MM.1S (cell line): ENCODE results near the gene PHACTR1.

ENCODE experiments used
- EZH2 ChIP-seq: fragments of 300-600 bp; sonication (generic); optimal IDR thresholded peaks from 2 replicates; pipeline ENCODE3; 2017; ENCODE audit warnings: low read depth, mild to moderate bottlenecking, antibody characterized with exemption, low read length, mixed read lengths
- EZH2phosphoT487 ChIP-seq: fragments of 300-600 bp; sonication (generic); IDR thresholded peaks from 2 replicates; pipeline ENCODE4 v1.6.1; 2018; ENCODE audit warnings: antibody characterized with exemption, low read length
- TF ChIP-seq, protein P1 (sequence below): fragments of 300-600 bp; sonication (generic); IDR thresholded peaks from 2 replicates; pipeline ENCODE4 v1.5.1; 2016; ENCODE audit warnings: antibody characterized with exemption, low read length, mixed read lengths

DNA sequence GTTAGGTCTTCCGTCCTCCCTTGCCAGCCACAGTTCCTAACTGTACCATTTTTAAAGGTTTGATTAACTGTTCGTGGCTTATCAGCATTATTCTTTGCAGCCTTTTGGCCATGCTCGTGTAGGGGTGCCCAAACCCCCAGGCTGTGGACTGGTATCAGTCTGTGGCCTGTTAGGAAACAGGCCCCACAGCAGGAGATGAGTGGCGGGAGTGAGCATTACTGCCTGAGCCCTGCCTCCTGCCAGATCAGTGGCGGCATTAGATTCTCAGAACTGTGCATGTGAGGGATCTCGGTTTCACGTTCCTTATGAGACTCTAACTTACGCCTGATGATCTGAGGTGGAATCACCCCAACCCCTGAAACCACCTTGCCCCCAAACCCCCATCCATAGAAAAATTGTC lies 532.4 kb downstream of the PHACTR1 start:
- TF ChIP-seq, protein P1, sequence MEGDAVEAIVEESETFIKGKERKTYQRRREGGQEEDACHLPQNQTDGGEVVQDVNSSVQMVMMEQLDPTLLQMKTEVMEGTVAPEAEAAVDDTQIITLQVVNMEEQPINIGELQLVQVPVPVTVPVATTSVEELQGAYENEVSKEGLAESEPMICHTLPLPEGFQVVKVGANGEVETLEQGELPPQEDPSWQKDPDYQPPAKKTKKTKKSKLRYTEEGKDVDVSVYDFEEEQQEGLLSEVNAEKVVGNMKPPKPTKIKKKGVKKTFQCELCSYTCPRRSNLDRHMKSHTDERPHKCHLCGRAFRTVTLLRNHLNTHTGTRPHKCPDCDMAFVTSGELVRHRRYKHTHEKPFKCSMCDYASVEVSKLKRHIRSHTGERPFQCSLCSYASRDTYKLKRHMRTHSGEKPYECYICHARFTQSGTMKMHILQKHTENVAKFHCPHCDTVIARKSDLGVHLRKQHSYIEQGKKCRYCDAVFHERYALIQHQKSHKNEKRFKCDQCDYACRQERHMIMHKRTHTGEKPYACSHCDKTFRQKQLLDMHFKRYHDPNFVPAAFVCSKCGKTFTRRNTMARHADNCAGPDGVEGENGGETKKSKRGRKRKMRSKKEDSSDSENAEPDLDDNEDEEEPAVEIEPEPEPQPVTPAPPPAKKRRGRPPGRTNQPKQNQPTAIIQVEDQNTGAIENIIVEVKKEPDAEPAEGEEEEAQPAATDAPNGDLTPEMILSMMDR, result no peak
- no peak for TF ChIP-seq EZH2phosphoT487
- no peak for TF ChIP-seq EZH2
